Measurements from ENCODE around the gene DLGAP5.

GRCh38 chr14:55136885-55137786 lies 54.2 kb downstream of the DLGAP5 start:
- TF ChIP-seq CTCF (IDR thresholded peaks at IDR 0.05): no peak
- no peak for TF ChIP-seq POLR2A (IDR thresholded peaks at IDR 0.05)
- TF ChIP-seq EP300 (IDR thresholded peaks at IDR 0.05): no peak
